ENCODE data around the gene UBC.

GRCh38 chr12:124917841-124918621, 3.6 kb upstream of the UBC start:
- no peak for TF ChIP-seq CTCF (IDR thresholded peaks at IDR 0.05; ENCODE audit: low read depth, low read length, poor library complexity, severe bottlenecking)
- no peak for TF ChIP-seq EZH2phosphoT487 (IDR thresholded peaks at IDR 0.05; ENCODE audit: borderline replicate concordance, low read length)
